GM12872 (cell line): Measurements from ENCODE around the gene MEPCE.

Experiments
- CTCF ChIP-seq: IDR thresholded peaks from 3 replicates; pipeline ENCODE4 v1.5.1; 2011; ENCODE audit warnings: low read depth, mild to moderate bottlenecking, low read length, moderate library complexity; ENCODE audit not compliant: insufficient read depth

MEPCE gene

GRCh38 chr7:100432621-100433275 lies 3.1 kb downstream of the MEPCE start:
- no peak for TF ChIP-seq CTCF

- TF ChIP-seq CTCF = no peak
These were observed 3.6 kb downstream of the MEPCE start for GRCh38 chr7:100433276-100433591.

- no peak for TF ChIP-seq CTCF
These were observed 4.1 kb downstream of the MEPCE start for GRCh38 chr7:100433592-100434296.

- TF ChIP-seq CTCF = no peak
These were observed 4.9 kb downstream of the MEPCE start for GRCh38 chr7:100434297-100435144.

GRCh38 chr7:100435401-100436304 lies 6.0 kb downstream of the MEPCE start:
- no peak for TF ChIP-seq CTCF

GRCh38 chr7:100437150-100438100 lies 7.8 kb downstream of the MEPCE start:
- no peak for TF ChIP-seq CTCF
